Ovary (tissue), 9 donors: ENCODE measurements around the gene NEU2. TPM values are rescaled to one million over a fixed set of nuclear protein-coding genes. Genes with fewer than 3 reads are reported as not detected.
A peak's percentile ranks its signal among the peaks of the same experiment; 100 is the strongest.

Source experiments
- DNase-seq, 5 donors: peaks; one replicate each; pipeline ENCODE4 v3.0.0-alpha.2; 2019 to 2020
- H3K27ac ChIP-seq, 2 donors: fragments of 200-600 bp; one replicate each; pipeline versions ENCODE4 v1.5.1 to v1.8.0; 2019 to 2022
- H3K27me3 ChIP-seq: fragments of 200-600 bp; one replicate; pipeline ENCODE4 v1.8.0; 2022
- H3K36me3 ChIP-seq: fragments of 200-600 bp; sonication (generic); one replicate; pipeline ENCODE4 v1.5.1; 2019
- H3K4me1 ChIP-seq: one replicate; pipeline ENCODE4 v1.8.1; 2013; ENCODE audit warnings: mild to moderate bottlenecking, moderate library complexity; ENCODE audit not compliant: insufficient read depth
- H3K4me3 ChIP-seq: fragments of 200-600 bp; sonication (generic); one replicate; pipeline ENCODE4 v1.5.1; 2017
- H3K9me3 ChIP-seq, 2 donors: fragments of 200-600 bp in 1 of 2; sonication (generic) in 1 of 2; one replicate each; pipeline versions ENCODE4 v1.5.1 to v1.8.1; 2013 to 2019; ENCODE audit warnings: mild to moderate bottlenecking in 1 of 2, moderate library complexity in 1 of 2
- EP300 ChIP-seq: sonication (generic); formaldehyde crosslinking; IDR thresholded peaks from one replicate; pipeline ENCODE4 v1.6.1; 2017; ENCODE audit warnings: antibody characterized with exemption
- POLR2A ChIP-seq: fragments of 450-650 bp; IDR thresholded peaks from one replicate; pipeline ENCODE4 v1.6.1; 2017; ENCODE audit warnings: antibody characterized with exemption, mild to moderate bottlenecking, moderate library complexity
- WGBS, 3 donors: extraction: QIAGEN DNeasy Blood & Tissue Kit in 1 of 3; methylation state at CpG; one replicate each; pipeline versions ENCODE4 v1.1.5 to v1.1.7; 2013 to 2017; 5-methylcytosine and 5-hydroxymethylcytosine counted together
- intact Hi-C, 4 donors: fragments of 100-400 bp; cut with DNase I; formaldehyde crosslinking; loops; one replicate each; pipeline versions ENCODE4 v1.11.0 to v1.15.1; 2022 to 2023
- polyA plus RNA-seq, 2 donors: library from polyadenylated mRNA; stranded (reverse); fragments of 200-250 nt in 1 of 2; fragments of 350-450 nt in 1 of 2; fragmentation: Illumina TruSeq in 1 of 2; extraction: RNeasy Lipid Tissue Mini Kit (QIAGEN cat#74804) in 1 of 2; gene quantifications; one replicate each; pipeline ENCODE4 v1.2.3, GENCODE V29; 2013 to 2014
- total RNA-seq, 7 donors: library from RNA; depleted of rRNA in 2 of 7; stranded (reverse); fragments of >200 nt in 2 of 7; fragmentation: NEBNext Ultra II Directional in 3 of 7; extraction: Animal tissue kit (Norgen Biotek cat#: 25700) in 3 of 7; gene quantifications; one replicate each; pipeline versions ENCODE4 v1.1.0 to v1.2.4, GENCODE V29; 2016 to 2023
- TF ChIP-seq, protein P1 (sequence below), 3 donors: fragments of 450-650 bp in 2 of 3; fragments of 200-600 bp in 1 of 3; IDR thresholded peaks; one replicate each; pipeline versions ENCODE4 v1.5.1 to v1.8.0; 2016 to 2022; ENCODE audit warnings: antibody characterized with exemption in 3 of 3, mild to moderate bottlenecking in 1 of 3
- donor health status: DM: no; HTN: no; CAD: no; lungs with moderate emphysema.
- donor health status: DM: no; HTN: no; CAD: no.
- donor health status: Bipolar disorder and iron deficiency.
- donor health status: DM: yes; HTN: yes; CAD: no.
- donor health status: DM: no; HTN: no; CAD: no.
- donor health status: DM: yes; HTN: yes; CAD: no.

Gene NEU2
- total and polyA plus RNA-seq, 9 donors: not detected

- Histone ChIP-seq H3K4me3 (no peak overlapping the region), H3K4me1 (no peaks in the 10 kb centered on the region), H3K27ac (no peak overlapping the region), H3K36me3 (no peaks in the 10 kb centered on the region), H3K9me3 (no peaks in the 10 kb centered on the region), H3K27me3 (no peaks in the 10 kb centered on the region)
- intact Hi-C loops: no loop called here
- TF ChIP-seq, protein P1, sequence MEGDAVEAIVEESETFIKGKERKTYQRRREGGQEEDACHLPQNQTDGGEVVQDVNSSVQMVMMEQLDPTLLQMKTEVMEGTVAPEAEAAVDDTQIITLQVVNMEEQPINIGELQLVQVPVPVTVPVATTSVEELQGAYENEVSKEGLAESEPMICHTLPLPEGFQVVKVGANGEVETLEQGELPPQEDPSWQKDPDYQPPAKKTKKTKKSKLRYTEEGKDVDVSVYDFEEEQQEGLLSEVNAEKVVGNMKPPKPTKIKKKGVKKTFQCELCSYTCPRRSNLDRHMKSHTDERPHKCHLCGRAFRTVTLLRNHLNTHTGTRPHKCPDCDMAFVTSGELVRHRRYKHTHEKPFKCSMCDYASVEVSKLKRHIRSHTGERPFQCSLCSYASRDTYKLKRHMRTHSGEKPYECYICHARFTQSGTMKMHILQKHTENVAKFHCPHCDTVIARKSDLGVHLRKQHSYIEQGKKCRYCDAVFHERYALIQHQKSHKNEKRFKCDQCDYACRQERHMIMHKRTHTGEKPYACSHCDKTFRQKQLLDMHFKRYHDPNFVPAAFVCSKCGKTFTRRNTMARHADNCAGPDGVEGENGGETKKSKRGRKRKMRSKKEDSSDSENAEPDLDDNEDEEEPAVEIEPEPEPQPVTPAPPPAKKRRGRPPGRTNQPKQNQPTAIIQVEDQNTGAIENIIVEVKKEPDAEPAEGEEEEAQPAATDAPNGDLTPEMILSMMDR (IDR thresholded peaks at IDR 0.05): no peak
- TF ChIP-seq EP300 (no peak), POLR2A (no peak)
- WGBS, 3 donors: 82 to 94% (median 89%) methylated on average over 5 of the region's 5 CpGs
- DNase-seq: no peak
Measured at GRCh38 chr2:232998666-232998985, 33.8 kb upstream of the NEU2 start.

GRCh38 chr2:232999354-232999753 lies 33.1 kb upstream of the NEU2 start:
- no peak for DNase-seq
- 83 to 93% (median 87%) methylated on average over 7 of the region's 7 CpGs for WGBS, 3 donors
- intact Hi-C loops: no loop called here

DNA sequence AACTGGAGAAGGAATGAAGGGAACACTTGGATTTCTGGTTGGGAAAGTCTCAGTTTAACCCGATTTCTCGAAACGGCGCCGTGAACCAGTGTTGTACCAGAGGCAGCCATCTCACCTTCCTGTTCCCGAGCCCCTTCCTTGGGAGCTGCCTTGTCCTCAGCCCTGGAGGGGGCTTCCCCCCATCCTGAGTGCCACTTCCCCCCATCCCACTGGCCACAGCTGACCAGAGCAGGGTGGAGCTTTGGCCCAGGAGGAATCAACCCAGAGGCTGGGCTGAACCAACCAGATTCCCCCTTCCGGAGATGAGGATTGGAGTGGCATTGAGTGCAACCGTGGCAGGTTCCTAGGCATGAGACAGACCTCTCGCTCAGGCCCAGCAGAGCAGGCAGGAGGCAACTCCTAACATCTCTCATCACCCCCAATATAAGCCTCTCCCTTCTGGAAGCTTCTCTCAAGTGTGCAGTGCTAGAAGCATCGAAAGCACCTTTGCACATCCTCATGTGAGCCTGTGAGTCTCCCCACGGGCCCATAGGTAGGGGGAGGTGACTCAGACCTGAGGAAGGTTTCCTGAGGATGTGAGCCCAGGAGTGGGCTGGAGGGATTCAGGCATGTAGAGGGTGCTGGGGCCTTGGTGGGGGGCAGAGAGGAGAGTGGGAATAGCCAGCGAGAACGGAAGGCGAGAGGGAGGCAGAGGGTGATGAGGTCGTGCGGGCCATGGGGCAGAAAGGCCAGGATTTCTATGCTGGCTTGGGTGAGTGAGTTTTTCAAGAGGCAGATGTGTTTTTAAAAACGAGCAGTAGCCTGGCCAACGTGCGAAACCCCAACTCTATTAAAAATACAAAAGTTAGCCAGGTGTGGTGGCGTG lies 31.4 kb upstream of the NEU2 start:
- no peak overlapping the region for H3K27ac ChIP-seq
- TF ChIP-seq POLR2A: no peak
- no peak for TF ChIP-seq EP300
- TF ChIP-seq, protein P1 (IDR thresholded peaks at IDR 0.05): no peak
- 87 to 90% (median 89%) methylated on average over 20 of the region's 20 CpGs for WGBS, 3 donors
- no peaks in the 10 kb centered on the region for H3K36me3 ChIP-seq
- no peaks in the 10 kb centered on the region for H3K9me3 ChIP-seq
- intact Hi-C loops: no loop called here
- H3K4me1 ChIP-seq: no peaks in the 10 kb centered on the region
- DNase-seq: peak in 1 of 5 donors; percentile 4
- H3K4me3 ChIP-seq: no peak overlapping the region
- no peaks in the 10 kb centered on the region for H3K27me3 ChIP-seq

More at GRCh38 chr2:232999354-232999753, 33.1 kb upstream of the NEU2 start:
- Histone ChIP-seq H3K36me3 (no peaks in the 10 kb centered on the region), H3K4me1 (no peaks in the 10 kb centered on the region), H3K27ac (no peak overlapping the region), H3K4me3 (no peak overlapping the region), H3K27me3 (no peaks in the 10 kb centered on the region), H3K9me3 (no peaks in the 10 kb centered on the region)
- no peak for TF ChIP-seq EP300
- TF ChIP-seq, protein P1 (IDR thresholded peaks at IDR 0.05): no peak
- TF ChIP-seq POLR2A: no peak

GRCh38 chr2:233002829-233003657 lies 29.4 kb upstream of the NEU2 start:
- WGBS, 3 donors: 83 to 89% (median 88%) methylated on average over 18 to 19 of the region's 19 CpGs
- Histone ChIP-seq H3K4me3 (no peak overlapping the region), H3K4me1 (no peaks in the 10 kb centered on the region), H3K27me3 (no peaks in the 10 kb centered on the region), H3K36me3 (no peaks in the 10 kb centered on the region), H3K9me3 (no peaks in the 10 kb centered on the region), H3K27ac (no peak overlapping the region)
- intact Hi-C loops: no loop called here
- TF ChIP-seq POLR2A (no peak), EP300 (no peak)
- TF ChIP-seq, protein P1 (IDR thresholded peaks at IDR 0.05): no peak
- DNase-seq: no peak
